ENCODE measurements around the gene CNN2. TPM values are rescaled to one million over a fixed set of nuclear protein-coding genes. Genes with fewer than 3 reads are reported as not detected.

The CNN2 gene
- total and polyA plus RNA-seq, 2 of the 8 experiments (the other 6 are each of a cell fraction or from before 2014, with no cell fraction given) = 189 to 551 TPM

DNA sequence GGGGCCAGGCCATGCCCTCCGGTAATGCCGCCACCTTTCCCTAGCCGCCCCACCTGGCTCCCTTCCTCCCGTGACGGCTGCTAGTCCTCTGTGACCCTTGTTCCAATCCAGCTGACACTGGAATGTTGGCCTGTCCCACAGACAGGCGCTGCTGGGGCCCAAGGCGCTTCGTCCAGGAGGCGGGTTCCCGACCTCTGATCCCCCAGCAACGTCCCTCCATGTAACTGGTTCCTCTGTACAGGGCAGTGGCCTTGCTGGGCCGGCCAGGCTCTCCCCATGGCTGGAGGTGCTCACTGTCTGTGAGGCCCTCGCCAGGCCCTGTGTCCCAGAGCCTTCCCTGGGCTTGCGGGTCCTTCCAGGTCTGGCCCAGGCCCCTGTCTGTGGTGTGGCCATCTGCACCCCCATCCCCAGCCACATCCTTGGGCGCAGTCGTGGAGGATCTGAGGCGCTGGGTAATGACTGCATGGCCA is 33.0 kb upstream of the CNN2 start:
- Histone ChIP-seq H3K27me3 (replicated peaks in 1 of 4; ENCODE audit: control insufficient read depth in 3 of 4, extremely low read depth in 1 of 4, insufficient read depth in 3 of 4, low read length in 3 of 4) (peaks cover 0 to 4% (median 2%) of the 10 kb centered on the region in 4 experiments; a peak in 2 of 7 replicates), H3K23me2 (ENCODE audit: low read depth, low read length) (peaks cover 2% of the 10 kb centered on the region; the same call in 1 of the 2 replicates), H3K79me2 (ENCODE audit: control insufficient read depth in 1 of 2, insufficient read depth in 2 of 2, low read length in 2 of 2) (no peaks in the 10 kb centered on the region), H4K20me1 (replicated peaks in 1 of 2; ENCODE audit: control insufficient read depth in 1 of 2, insufficient read depth in 2 of 2, low read length in 2 of 2) (peaks cover 9 to 21% of the 10 kb centered on the region in 2 experiments), H3K4me3 (ENCODE audit: extremely low read depth in 1 of 4, insufficient read depth in 2 of 4, low read depth in 3 of 4, low read length in 4 of 4) (no peak overlapping the region), H3K23ac (ENCODE audit: insufficient read length) (no peak overlapping the region), H3K14ac (ENCODE audit: insufficient read length) (no peak overlapping the region), H3K4me2 (ENCODE audit: insufficient read depth in 1 of 2, low read depth in 2 of 2, low read length in 2 of 2) (no peak overlapping the region), H3K4me1 (replicated peaks in 1 of 4; ENCODE audit: control insufficient read depth in 3 of 4, insufficient read depth in 4 of 4, low read length in 3 of 4) (peaks cover 0 to 7% (median 4%) of the 10 kb centered on the region in 4 experiments; a peak in 3 of 7 replicates), H3K9me3 (ENCODE audit: insufficient read depth in 2 of 2, low read depth in 1 of 2, low read length in 1 of 2) (no peaks in the 10 kb centered on the region), H4K91ac (replicated peaks; ENCODE audit: insufficient read length, low read length) (no peak overlapping the region), H4K8ac (ENCODE audit: extremely low read depth, insufficient read depth, low read length) (peak overlapping the region; percentile 14; the same call in 1 of the 2 replicates), H2BK12ac (ENCODE audit: low read depth, low read length) (no peak overlapping the region), H2BK5ac (ENCODE audit: low read depth, low read length) (0 out of 2 replicates have a peak overlapping the region, but pooled peaks have one; percentile 18), H3K79me1 (ENCODE audit: low read depth, low read length) (no peaks in the 10 kb centered on the region; the same call in 1 of the 2 replicates), H3K56ac (replicated peaks; ENCODE audit: insufficient read length, low read depth, low read length) (no peak overlapping the region), H3K4ac (replicated peaks; ENCODE audit: insufficient read length, low read depth, low read length) (no peak overlapping the region), H3K36me3 (ENCODE audit: control insufficient read depth in 2 of 4, insufficient read depth in 4 of 4, low read length in 3 of 4) (peaks cover 2 to 30% (median 11%) of the 10 kb centered on the region in 4 experiments; a peak in 5 of 8 replicates), H2BK120ac (replicated peaks; ENCODE audit: low read depth, low read length) (no peak overlapping the region), H2BK20ac (ENCODE audit: low read length) (no peak overlapping the region), H3K9ac (replicated peaks in 1 of 4; ENCODE audit: extremely low read depth in 1 of 4, low read depth in 3 of 4, low read length in 3 of 4) (no peak overlapping the region), H3K27ac (ENCODE audit: low read depth, low read length) (no peak overlapping the region), H2AK5ac (ENCODE audit: low read depth, low read length) (no peak overlapping the region), H3K18ac (ENCODE audit: extremely low read depth, low read length) (no peak overlapping the region), H2BK15ac (ENCODE audit: low read length) (no peak overlapping the region), H4K5ac (ENCODE audit: insufficient read length, low read depth, low read length) (no peak overlapping the region), H2AFZ (ENCODE audit: low read length) (no peak overlapping the region)
- DNase-seq (ENCODE audit: low read depth in 1 of 2, low spot score in 2 of 2) = no peak
- ChIA-PET CTCF (ENCODE audit: partially characterized antibody) (interaction anchor here (1.2 to 3.4 kb wide), 2 partner anchors 70 to 844 kb away, joined by 3 to 13 read pairs; no protein-coding TSS in a partner anchor), POLR2A (ENCODE audit: partially characterized antibody) (interaction anchor here (0.6 to 7.3 kb wide), 5 partner anchors 8 to 98 kb away, joined by 3 to 81 read pairs (median 4); partner anchors contain the start of gene WDR18)
- FAIRE-seq = no peak
- 90% methylated on average over 17 of the region's 17 CpGs; no CpG with 5 or more reads in 1 of the 2 experiments for WGBS, 2 experiments (ENCODE audit: extremely low coverage in 1 of 2, insufficient coverage in 1 of 2, insufficient read length in 1 of 2, insufficient replicate concordance in 2 of 2, low coverage in 1 of 2, low lambda C conversion rate in 2 of 2, missing lambda C conversion rate in 1 of 2)
- no peak for TF ChIP-seq RFX5 (IDR thresholded peaks at IDR 0.05; ENCODE audit: borderline replicate concordance, low read depth, low read length)

Data from H1 (cell line).